ENCODE data around the gene DIAPH1.

DIAPH1 gene

DNA sequence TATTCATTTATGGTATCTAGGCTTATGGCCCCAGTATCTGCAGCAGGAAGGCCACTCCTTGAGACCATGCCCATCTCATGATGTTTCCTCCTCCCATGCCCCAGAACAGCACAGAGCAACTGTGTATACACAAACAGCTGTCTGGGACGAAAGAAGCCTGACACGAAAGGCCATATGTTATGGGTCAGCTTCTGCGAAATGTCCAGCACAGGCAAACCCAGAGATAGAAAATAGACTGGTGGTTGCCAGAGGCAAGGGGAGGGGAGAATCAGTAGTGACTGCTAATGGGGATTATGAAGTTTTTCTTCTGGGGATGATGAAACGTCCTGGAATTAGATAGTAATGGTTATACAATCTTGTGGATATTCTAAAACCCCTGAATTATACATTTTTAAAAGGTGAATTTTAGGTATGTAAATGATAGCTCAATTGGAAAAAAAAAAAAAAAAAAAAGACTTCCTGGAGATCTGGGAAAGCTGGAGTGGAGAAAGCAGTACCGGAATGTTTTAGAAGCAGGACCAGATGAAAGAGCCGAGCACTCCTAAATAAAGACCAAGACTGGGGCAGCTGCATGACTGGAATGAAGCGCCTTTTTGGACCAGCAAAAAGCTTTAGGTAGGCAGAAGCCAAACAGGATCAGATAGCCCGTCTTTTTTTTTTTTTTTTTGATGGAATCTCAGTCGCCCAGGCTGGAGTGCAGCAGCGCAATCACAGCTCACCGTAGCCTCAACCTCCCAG lies 100.8 kb downstream of the DIAPH1 start:
- no peaks in the 10 kb centered on the region for H3K9me3 Mint-ChIP-seq
- no peak overlapping the region for H3K4me3 Mint-ChIP-seq
- H3K36me3 Mint-ChIP-seq (ENCODE audit: insufficient read depth) = peaks cover 71% of the 10 kb centered on the region
- no peak for DNase-seq (ENCODE audit: low spot score in 2 of 2)
- no peak overlapping the region for H3K27ac Mint-ChIP-seq (ENCODE audit: low read depth)
- no peak for ATAC-seq (replicated peaks; ENCODE audit: extremely low read depth, poor library complexity, severe bottlenecking)
- no peaks in the 10 kb centered on the region for H3K27me3 Mint-ChIP-seq
- H3K4me1 Mint-ChIP-seq = peaks cover 13% of the 10 kb centered on the region

DNA sequence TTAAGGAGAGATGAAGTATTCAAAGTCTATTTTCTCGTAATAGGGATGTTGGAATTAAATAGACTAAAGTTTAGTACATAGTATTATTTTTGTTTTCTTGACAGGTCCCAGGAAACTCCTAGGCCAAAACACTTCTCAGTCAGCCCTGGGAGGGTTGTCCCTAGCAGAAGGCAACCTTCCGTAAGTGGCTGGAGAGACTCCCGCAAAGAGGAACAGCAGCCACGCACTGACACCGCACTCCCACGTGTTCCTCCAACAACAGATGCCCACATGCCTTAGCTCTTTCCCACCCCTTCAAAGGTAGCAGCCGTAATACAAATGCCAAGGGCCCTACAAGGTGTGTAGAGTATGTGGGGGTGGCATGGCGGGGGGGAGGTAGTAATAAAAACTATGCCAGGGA lies 101.5 kb downstream of the DIAPH1 start:
- Mint-ChIP-seq H3K9me3 (no peaks in the 10 kb centered on the region), H3K27me3 (no peaks in the 10 kb centered on the region), H3K36me3 (ENCODE audit: insufficient read depth) (peaks cover 73% of the 10 kb centered on the region), H3K4me1 (peaks cover 20% of the 10 kb centered on the region), H3K4me3 (no peak overlapping the region), H3K27ac (ENCODE audit: low read depth) (no peak overlapping the region)
- no peak for DNase-seq (ENCODE audit: low spot score in 2 of 2)
- ATAC-seq (replicated peaks; ENCODE audit: extremely low read depth, poor library complexity, severe bottlenecking) = no peak

DNA sequence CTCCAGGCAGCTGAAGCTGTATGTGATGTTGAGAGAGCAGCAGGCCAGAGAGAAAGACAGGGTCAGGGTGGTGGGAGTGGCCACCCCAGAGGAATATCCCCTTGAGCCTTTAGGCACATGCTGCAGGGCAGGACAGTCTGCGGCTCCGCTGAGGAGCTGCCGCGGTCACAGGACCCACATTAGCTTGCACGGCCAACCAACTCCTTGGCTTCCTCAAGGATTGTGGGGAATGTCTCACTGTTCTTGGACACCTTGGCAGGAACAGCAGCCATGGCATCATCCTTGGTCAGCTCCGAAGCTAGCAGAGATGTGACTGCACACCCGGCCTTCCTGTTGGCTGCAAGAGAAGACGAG lies 102.2 kb downstream of the DIAPH1 start:
- Mint-ChIP-seq H3K9me3 (no peaks in the 10 kb centered on the region), H3K4me3 (no peak overlapping the region), H3K27ac (ENCODE audit: low read depth) (no peak overlapping the region), H3K4me1 (peaks cover 21% of the 10 kb centered on the region), H3K36me3 (ENCODE audit: insufficient read depth) (peaks cover 67% of the 10 kb centered on the region), H3K27me3 (no peaks in the 10 kb centered on the region)
- ATAC-seq (replicated peaks; ENCODE audit: extremely low read depth, poor library complexity, severe bottlenecking) (no peak), DNase-seq (ENCODE audit: low spot score in 2 of 2) (no peak)

GRCh38 chr5:141515946-141516671 lies 102.7 kb downstream of the DIAPH1 start:
- no peaks in the 10 kb centered on the region for H3K9me3 Mint-ChIP-seq
- no peak overlapping the region for H3K4me3 Mint-ChIP-seq
- no peak for ATAC-seq (replicated peaks; ENCODE audit: extremely low read depth, poor library complexity, severe bottlenecking)
- no peak for DNase-seq (ENCODE audit: low spot score in 2 of 2)
- H3K36me3 Mint-ChIP-seq (ENCODE audit: insufficient read depth) = peaks cover 61% of the 10 kb centered on the region
- H3K27me3 Mint-ChIP-seq = no peaks in the 10 kb centered on the region
- H3K27ac Mint-ChIP-seq (ENCODE audit: low read depth) = no peak overlapping the region
- peaks cover 21% of the 10 kb centered on the region for H3K4me1 Mint-ChIP-seq

- no peaks in the 10 kb centered on the region for H3K9me3 Mint-ChIP-seq
- H3K27me3 Mint-ChIP-seq = no peaks in the 10 kb centered on the region
- H3K27ac Mint-ChIP-seq (ENCODE audit: low read depth) = no peak overlapping the region
- peaks cover 55% of the 10 kb centered on the region for H3K36me3 Mint-ChIP-seq (ENCODE audit: insufficient read depth)
- ATAC-seq (replicated peaks; ENCODE audit: extremely low read depth, poor library complexity, severe bottlenecking) (no peak), DNase-seq (ENCODE audit: low spot score in 2 of 2) (no peak)
- no peak overlapping the region for H3K4me3 Mint-ChIP-seq
- H3K4me1 Mint-ChIP-seq = peaks cover 21% of the 10 kb centered on the region
Measured at GRCh38 chr5:141515141-141515540, 103.7 kb downstream of the DIAPH1 start.

- H3K27ac Mint-ChIP-seq (ENCODE audit: low read depth) = no peak overlapping the region
- no peak for ATAC-seq (replicated peaks; ENCODE audit: extremely low read depth, poor library complexity, severe bottlenecking)
Measured at GRCh38 chr5:141514330-141515133, 104.3 kb downstream of the DIAPH1 start.

DNA sequence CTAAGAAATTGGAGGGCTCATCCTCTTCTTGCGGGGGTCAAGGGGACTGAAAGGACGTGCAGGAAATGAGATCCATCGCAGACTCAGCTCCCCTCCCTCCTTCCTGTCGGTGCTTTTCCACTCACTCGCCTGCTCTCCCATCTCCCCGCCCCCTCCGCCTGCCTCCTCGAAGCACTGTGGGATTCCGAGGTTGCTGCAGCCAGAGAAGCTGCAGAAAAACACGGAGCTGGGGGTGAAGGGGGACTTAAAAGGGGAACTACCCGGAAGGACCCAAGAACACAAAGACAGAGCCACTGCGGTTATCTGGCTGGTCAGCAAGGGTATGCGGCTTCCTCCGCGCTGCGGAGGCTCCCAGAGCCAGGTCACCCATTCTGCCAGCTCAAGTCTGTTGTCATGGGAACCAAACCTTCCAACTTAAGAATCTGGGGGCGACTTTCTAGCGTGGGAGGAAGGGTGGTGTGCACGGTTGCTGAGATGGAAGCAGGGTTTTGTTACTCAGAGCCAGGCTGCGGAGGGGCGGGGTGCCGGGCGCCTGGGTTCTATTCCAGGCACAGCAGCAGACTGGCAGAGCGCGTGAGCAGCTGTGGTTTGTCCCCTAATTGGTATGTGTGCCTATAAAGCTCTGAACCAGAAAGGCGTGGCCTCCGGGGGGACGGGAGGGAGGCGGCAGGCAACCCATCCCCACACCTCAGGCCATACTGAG lies 105.0 kb downstream of the DIAPH1 start:
- ATAC-seq (replicated peaks; ENCODE audit: extremely low read depth, poor library complexity, severe bottlenecking) = no peak
- H3K27ac Mint-ChIP-seq (ENCODE audit: low read depth) = peak overlapping the region; percentile 12
- H3K4me3 Mint-ChIP-seq = peak overlapping the region; percentile 69
- H3K27me3 Mint-ChIP-seq = no peaks in the 10 kb centered on the region
- peaks cover 52% of the 10 kb centered on the region for H3K36me3 Mint-ChIP-seq (ENCODE audit: insufficient read depth)
- peaks cover 21% of the 10 kb centered on the region for H3K4me1 Mint-ChIP-seq
- no peak for DNase-seq (ENCODE audit: low spot score in 2 of 2)
- no peaks in the 10 kb centered on the region for H3K9me3 Mint-ChIP-seq

More at GRCh38 chr5:141514330-141515133, 104.3 kb downstream of the DIAPH1 start:
- Mint-ChIP-seq H3K27me3 (no peaks in the 10 kb centered on the region), H3K4me1 (peaks cover 21% of the 10 kb centered on the region), H3K9me3 (no peaks in the 10 kb centered on the region), H3K4me3 (peak overlapping the region; percentile 69), H3K36me3 (ENCODE audit: insufficient read depth) (peaks cover 54% of the 10 kb centered on the region)
- DNase-seq (ENCODE audit: low spot score in 2 of 2) = no peak

- peaks cover 21% of the 10 kb centered on the region for H3K4me1 Mint-ChIP-seq
- no peak for DNase-seq (ENCODE audit: low spot score in 2 of 2)
- peak overlapping the region; percentile 69 for H3K4me3 Mint-ChIP-seq
- no peaks in the 10 kb centered on the region for H3K27me3 Mint-ChIP-seq
- peak overlapping the region; percentile 12 for H3K27ac Mint-ChIP-seq (ENCODE audit: low read depth)
- peak; percentile 25 for ATAC-seq (replicated peaks; ENCODE audit: extremely low read depth, poor library complexity, severe bottlenecking)
- H3K36me3 Mint-ChIP-seq (ENCODE audit: insufficient read depth) = peaks cover 45% of the 10 kb centered on the region
- no peaks in the 10 kb centered on the region for H3K9me3 Mint-ChIP-seq
Measured at GRCh38 chr5:141512911-141513626, 105.7 kb downstream of the DIAPH1 start.

DNA sequence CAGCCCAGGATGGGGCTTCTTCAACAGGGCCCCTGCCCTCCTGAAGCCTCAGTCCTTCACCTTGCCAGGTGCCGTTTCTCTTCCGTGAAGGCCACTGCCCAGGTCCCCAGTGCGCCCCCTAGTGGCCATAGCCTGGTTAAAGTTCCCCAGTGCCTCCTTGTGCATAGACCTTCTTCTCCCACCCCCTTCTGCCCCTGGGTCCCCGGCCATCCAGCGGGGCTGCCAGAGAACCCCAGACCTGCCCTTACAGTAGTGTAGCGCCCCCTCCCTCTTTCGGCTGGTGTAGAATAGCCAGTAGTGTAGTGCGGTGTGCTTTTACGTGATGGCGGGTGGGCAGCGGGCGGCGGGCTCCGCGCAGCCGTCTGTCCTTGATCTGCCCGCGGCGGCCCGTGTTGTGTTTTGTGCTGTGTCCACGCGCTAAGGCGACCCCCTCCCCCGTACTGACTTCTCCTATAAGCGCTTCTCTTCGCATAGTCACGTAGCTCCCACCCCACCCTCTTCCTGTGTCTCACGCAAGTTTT lies 106.3 kb downstream of the DIAPH1 start:
- peak; percentile 66 to 80 for DNase-seq (ENCODE audit: low spot score in 2 of 2)
- H3K27me3 Mint-ChIP-seq = no peaks in the 10 kb centered on the region
- H3K27ac Mint-ChIP-seq (ENCODE audit: low read depth) = peak overlapping the region; percentile 12
- peak; percentile 53 for ATAC-seq (replicated peaks; ENCODE audit: extremely low read depth, poor library complexity, severe bottlenecking)
- H3K4me3 Mint-ChIP-seq = peak overlapping the region; percentile 69
- H3K36me3 Mint-ChIP-seq (ENCODE audit: insufficient read depth) = peaks cover 39% of the 10 kb centered on the region
- no peaks in the 10 kb centered on the region for H3K9me3 Mint-ChIP-seq
- H3K4me1 Mint-ChIP-seq = peaks cover 21% of the 10 kb centered on the region

DNA sequence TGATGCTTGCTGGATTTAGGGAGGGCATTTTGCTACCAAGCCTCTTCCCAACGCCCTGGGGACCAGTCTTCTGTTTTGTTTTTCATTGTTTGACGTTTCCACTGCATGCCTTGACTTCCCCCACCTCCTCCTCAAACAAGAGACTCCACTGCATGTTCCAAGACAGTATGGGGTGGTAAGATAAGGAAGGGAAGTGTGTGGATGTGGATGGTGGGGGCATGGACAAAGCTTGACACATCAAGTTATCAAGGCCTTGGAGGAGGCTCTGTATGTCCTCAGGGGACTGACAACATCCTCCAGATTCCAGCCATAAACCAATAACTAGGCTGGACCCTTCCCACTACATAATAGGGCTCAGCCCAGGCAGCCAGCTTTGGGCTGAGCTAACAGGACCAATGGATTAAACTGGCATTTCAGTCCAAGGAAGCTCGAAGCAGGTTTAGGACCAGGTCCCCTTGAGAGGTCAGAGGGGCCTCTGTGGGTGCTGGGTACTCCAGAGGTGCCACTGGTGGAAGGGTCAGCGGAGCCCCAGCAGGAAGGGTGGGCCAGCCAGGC lies 107.0 kb downstream of the DIAPH1 start:
- peak overlapping the region; percentile 12 for H3K27ac Mint-ChIP-seq (ENCODE audit: low read depth)
- H3K27me3 Mint-ChIP-seq = no peaks in the 10 kb centered on the region
- peak overlapping the region; percentile 69 for H3K4me3 Mint-ChIP-seq
- H3K4me1 Mint-ChIP-seq = peaks cover 21% of the 10 kb centered on the region
- DNase-seq (ENCODE audit: low spot score in 2 of 2) (no peak), ATAC-seq (replicated peaks; ENCODE audit: extremely low read depth, poor library complexity, severe bottlenecking) (no peak)
- peaks cover 36% of the 10 kb centered on the region for H3K36me3 Mint-ChIP-seq (ENCODE audit: insufficient read depth)
- H3K9me3 Mint-ChIP-seq = no peaks in the 10 kb centered on the region

- Mint-ChIP-seq H3K4me3 (no peak overlapping the region), H3K27me3 (no peaks in the 10 kb centered on the region), H3K27ac (ENCODE audit: low read depth) (no peak overlapping the region), H3K36me3 (ENCODE audit: insufficient read depth) (peaks cover 28% of the 10 kb centered on the region), H3K9me3 (no peaks in the 10 kb centered on the region), H3K4me1 (peaks cover 21% of the 10 kb centered on the region)
- ATAC-seq (replicated peaks; ENCODE audit: extremely low read depth, poor library complexity, severe bottlenecking) = no peak
- no peak for DNase-seq (ENCODE audit: low spot score in 2 of 2)
Measured at GRCh38 chr5:141510850-141511601, 107.8 kb downstream of the DIAPH1 start.
